Measurements from ENCODE around the gene ISG15. TPM values are rescaled to one million over a fixed set of nuclear protein-coding genes. Genes with fewer than 3 reads are reported as not detected.
A peak's percentile ranks its signal among the peaks of the same experiment; 100 is the strongest.
"Not testable (repeated sequence)": the region's sequence is repeated elsewhere in the genome, so short reads cannot be mapped to it uniquely, and the experiment has no call there.

Gene ISG15
- total RNA-seq, 2 experiments from 2014 or later: 30.5 to 51.7 TPM

GRCh38 chr1:970242-970972 lies 42.9 kb upstream of the ISG15 start:
- Mint-ChIP-seq H3K27ac (no peak overlapping the region), H3K36me3 (ENCODE audit: low read depth) (no peaks in the 10 kb centered on the region), H3K27me3 (peaks cover 12% of the 10 kb centered on the region), H3K9me3 (ENCODE audit: low read depth) (no peaks in the 10 kb centered on the region), H3K4me1 (peaks cover 5% of the 10 kb centered on the region), H3K4me3 (no peak overlapping the region)
- DNase-seq: no peak
- CTCF ChIA-PET: no interaction called here
- POLR2A ChIA-PET: no interaction called here
- intact Hi-C loops (cut with DNase I, micrococcal nuclease): no loop called here
- ATAC-seq: no peak

- ChIA-PET POLR2A (no interaction called here), CTCF (no interaction called here)
- no peak overlapping the region for H3K27ac Mint-ChIP-seq
- intact Hi-C loops (cut with DNase I, micrococcal nuclease): no loop called here
- no peaks in the 10 kb centered on the region for H3K36me3 Mint-ChIP-seq (ENCODE audit: low read depth)
- ATAC-seq (no peak), DNase-seq (no peak)
- no peak overlapping the region for H3K4me3 Mint-ChIP-seq
- H3K4me1 Mint-ChIP-seq: peaks cover 3% of the 10 kb centered on the region
- peaks cover 17% of the 10 kb centered on the region for H3K27me3 Mint-ChIP-seq
- H3K9me3 Mint-ChIP-seq (ENCODE audit: low read depth): no peaks in the 10 kb centered on the region
Measured at GRCh38 chr1:970973-971730, 42.1 kb upstream of the ISG15 start.

- ATAC-seq (no peak), DNase-seq (no peak)
- Mint-ChIP-seq H3K9me3 (ENCODE audit: low read depth) (no peaks in the 10 kb centered on the region), H3K36me3 (ENCODE audit: low read depth) (no peaks in the 10 kb centered on the region), H3K27me3 (peaks cover 17% of the 10 kb centered on the region), H3K4me1 (peaks cover 3% of the 10 kb centered on the region), H3K4me3 (no peak overlapping the region), H3K27ac (no peak overlapping the region)
- POLR2A ChIA-PET: no interaction called here
- CTCF ChIA-PET: no interaction called here
- intact Hi-C loops (cut with DNase I, micrococcal nuclease): no loop called here
Measured at GRCh38 chr1:971751-972506, 41.4 kb upstream of the ISG15 start.

GRCh38 chr1:972726-973458 lies 40.4 kb upstream of the ISG15 start:
- CTCF ChIA-PET: no interaction called here
- Mint-ChIP-seq H3K4me1 (peaks cover 3% of the 10 kb centered on the region), H3K36me3 (ENCODE audit: low read depth) (no peaks in the 10 kb centered on the region), H3K4me3 (no peak overlapping the region), H3K9me3 (ENCODE audit: low read depth) (no peaks in the 10 kb centered on the region), H3K27ac (no peak overlapping the region), H3K27me3 (peaks cover 17% of the 10 kb centered on the region)
- DNase-seq (no peak), ATAC-seq (no peak)
- POLR2A ChIA-PET: no interaction called here
- intact Hi-C loops (cut with DNase I, micrococcal nuclease): no loop called here

- no peak overlapping the region for H3K4me3 Mint-ChIP-seq
- no peaks in the 10 kb centered on the region for H3K36me3 Mint-ChIP-seq (ENCODE audit: low read depth)
- intact Hi-C loops (cut with DNase I, micrococcal nuclease): no loop called here
- peaks cover 6% of the 10 kb centered on the region for H3K4me1 Mint-ChIP-seq
- no peaks in the 10 kb centered on the region for H3K9me3 Mint-ChIP-seq (ENCODE audit: low read depth)
- CTCF ChIA-PET: no interaction called here
- H3K27me3 Mint-ChIP-seq: peaks cover 16% of the 10 kb centered on the region
- ATAC-seq (no peak), DNase-seq (no peak)
- POLR2A ChIA-PET: no interaction called here
- no peak overlapping the region for H3K27ac Mint-ChIP-seq
Measured at GRCh38 chr1:973459-974292, 39.6 kb upstream of the ISG15 start.

- no peak overlapping the region for H3K27ac Mint-ChIP-seq
- CTCF ChIA-PET: no interaction called here
- intact Hi-C loops (cut with DNase I, micrococcal nuclease): no loop called here
Measured at GRCh38 chr1:974293-974640, 39.0 kb upstream of the ISG15 start.

GRCh38 chr1:974687-975328 lies 38.5 kb upstream of the ISG15 start:
- Mint-ChIP-seq H3K27me3 (peaks cover 8% of the 10 kb centered on the region), H3K4me3 (no peak overlapping the region), H3K27ac (no peak overlapping the region), H3K36me3 (ENCODE audit: low read depth) (no peaks in the 10 kb centered on the region), H3K9me3 (ENCODE audit: low read depth) (no peaks in the 10 kb centered on the region), H3K4me1 (peaks cover 6% of the 10 kb centered on the region)
- POLR2A ChIA-PET: no interaction called here
- no peak for DNase-seq
- CTCF ChIA-PET: interaction anchor here (1.4 to 1.9 kb wide), 4 partner anchors 28 to 116 kb away, joined by 3 to 10 read pairs (median 5); no protein-coding TSS in a partner anchor
- intact Hi-C loops (cut with DNase I, micrococcal nuclease): no loop called here
- ATAC-seq: no peak

More at GRCh38 chr1:974293-974640, 39.0 kb upstream of the ISG15 start:
- Mint-ChIP-seq H3K9me3 (ENCODE audit: low read depth) (no peaks in the 10 kb centered on the region), H3K36me3 (ENCODE audit: low read depth) (no peaks in the 10 kb centered on the region), H3K4me1 (peaks cover 6% of the 10 kb centered on the region), H3K4me3 (no peak overlapping the region), H3K27me3 (peaks cover 13% of the 10 kb centered on the region)
- DNase-seq (no peak), ATAC-seq (no peak)
- POLR2A ChIA-PET: no interaction called here

GRCh38 chr1:975365-975764 lies 37.9 kb upstream of the ISG15 start:
- H3K4me3 Mint-ChIP-seq: no peak overlapping the region
- H3K4me1 Mint-ChIP-seq: peaks cover 6% of the 10 kb centered on the region
- ChIA-PET CTCF (interaction anchor here (1.3 to 1.9 kb wide), 5 partner anchors 10 to 117 kb away, joined by 3 to 10 read pairs (median 6); no protein-coding TSS in a partner anchor), POLR2A (no interaction called here)
- peaks cover 8% of the 10 kb centered on the region for H3K27me3 Mint-ChIP-seq
- DNase-seq (no peak), ATAC-seq (no peak)
- no peaks in the 10 kb centered on the region for H3K36me3 Mint-ChIP-seq (ENCODE audit: low read depth)
- no peak overlapping the region for H3K27ac Mint-ChIP-seq
- intact Hi-C loops (cut with DNase I, micrococcal nuclease): no loop called here
- no peaks in the 10 kb centered on the region for H3K9me3 Mint-ChIP-seq (ENCODE audit: low read depth)

- intact Hi-C loops (cut with DNase I, micrococcal nuclease): loop anchor here (1.0 kb wide), 3 partner anchors 72 to 107 kb away; no protein-coding TSS in a partner anchor
- H3K27ac Mint-ChIP-seq: no peak overlapping the region
- POLR2A ChIA-PET: no interaction called here
Measured at GRCh38 chr1:975896-976683, 37.2 kb upstream of the ISG15 start.

GRCh38 chr1:976791-977190 lies 36.5 kb upstream of the ISG15 start:
- CTCF ChIA-PET: interaction anchor here (1.1 to 1.9 kb wide), 7 partner anchors 8 to 118 kb away, joined by 3 to 10 read pairs (median 5); no protein-coding TSS in a partner anchor
- intact Hi-C loops (cut with DNase I, micrococcal nuclease): loop anchor here (1.0 kb wide), 3 partner anchors 72 to 107 kb away; no protein-coding TSS in a partner anchor
- H3K4me3 Mint-ChIP-seq; POLR2A ChIA-PET; H3K36me3 Mint-ChIP-seq (ENCODE audit: low read depth); DNase-seq; ATAC-seq; H3K4me1 Mint-ChIP-seq; H3K9me3 Mint-ChIP-seq (ENCODE audit: low read depth); H3K27ac Mint-ChIP-seq; H3K27me3 Mint-ChIP-seq: not testable (repeated sequence)

More at GRCh38 chr1:975896-976683, 37.2 kb upstream of the ISG15 start:
- no peaks in the 10 kb centered on the region for H3K9me3 Mint-ChIP-seq (ENCODE audit: low read depth)
- peaks cover 6% of the 10 kb centered on the region for H3K4me1 Mint-ChIP-seq
- DNase-seq (peak; percentile 88), ATAC-seq (peak; percentile 97)
- peaks cover 8% of the 10 kb centered on the region for H3K27me3 Mint-ChIP-seq
- no peak overlapping the region for H3K4me3 Mint-ChIP-seq
- CTCF ChIA-PET: interaction anchor here (1.1 to 1.9 kb wide), 8 partner anchors 8 to 118 kb away, joined by 3 to 10 read pairs (median 5); no protein-coding TSS in a partner anchor
- H3K36me3 Mint-ChIP-seq (ENCODE audit: low read depth): no peaks in the 10 kb centered on the region

Measured in activated CD4-positive, alpha-beta T cell treated with anti-CD3 and anti-CD28 coated beads for 36 hours (primary cell).